ENCODE results near the gene CRB1.
A peak's percentile ranks its signal among the peaks of the same experiment; 100 is the strongest.
"Not testable (repeated sequence)": the region's sequence is repeated elsewhere in the genome, so short reads cannot be mapped to it uniquely, and the experiment has no call there.

The CRB1 gene

GRCh38 chr1:197388801-197389200, 120.7 kb downstream of the CRB1 start:
- peaks cover 13% of the 10 kb centered on the region for H3K27me3 Mint-ChIP-seq (ENCODE audit: low read depth)
- H3K4me1 Mint-ChIP-seq (ENCODE audit: low read depth): peaks cover 16% of the 10 kb centered on the region
- H3K9me3 Mint-ChIP-seq: no peaks in the 10 kb centered on the region
- no peaks in the 10 kb centered on the region for H3K36me3 Mint-ChIP-seq (ENCODE audit: low read depth)
- DNase-seq (ENCODE audit: low spot score): no peak
- no peak overlapping the region for H3K27ac Mint-ChIP-seq
- H3K4me3 Mint-ChIP-seq: no peak overlapping the region

GRCh38 chr1:197390856-197391255, 122.8 kb downstream of the CRB1 start:
- peaks cover 16% of the 10 kb centered on the region for H3K4me1 Mint-ChIP-seq (ENCODE audit: low read depth)
- H3K4me3 Mint-ChIP-seq: peak overlapping the region; percentile 36
- peaks cover 17% of the 10 kb centered on the region for H3K27me3 Mint-ChIP-seq (ENCODE audit: low read depth)

GRCh38 chr1:197391303-197392226, 123.5 kb downstream of the CRB1 start:
- Mint-ChIP-seq H3K4me3 (peak overlapping the region; percentile 36), H3K4me1 (ENCODE audit: low read depth) (peaks cover 16% of the 10 kb centered on the region), H3K27ac (peak overlapping the region; percentile 53), H3K27me3 (ENCODE audit: low read depth) (peaks cover 18% of the 10 kb centered on the region), H3K9me3 (no peaks in the 10 kb centered on the region), H3K36me3 (ENCODE audit: low read depth) (no peaks in the 10 kb centered on the region)
- DNase-seq (ENCODE audit: low spot score): no peak

More at GRCh38 chr1:197390856-197391255, 122.8 kb downstream of the CRB1 start:
- H3K27ac Mint-ChIP-seq: no peak overlapping the region
- no peak for DNase-seq (ENCODE audit: low spot score)
- H3K9me3 Mint-ChIP-seq: no peaks in the 10 kb centered on the region
- no peaks in the 10 kb centered on the region for H3K36me3 Mint-ChIP-seq (ENCODE audit: low read depth)

- Mint-ChIP-seq H3K4me1 (ENCODE audit: low read depth) (peaks cover 16% of the 10 kb centered on the region), H3K36me3 (ENCODE audit: low read depth) (no peaks in the 10 kb centered on the region), H3K27ac (no peak overlapping the region), H3K9me3 (no peaks in the 10 kb centered on the region), H3K27me3 (ENCODE audit: low read depth) (peaks cover 16% of the 10 kb centered on the region), H3K4me3 (no peak overlapping the region)
- no peak for DNase-seq (ENCODE audit: low spot score)
Observed at GRCh38 chr1:197392541-197392940, 124.5 kb downstream of the CRB1 start.

- no peak overlapping the region for H3K4me3 Mint-ChIP-seq
- H3K27ac Mint-ChIP-seq: no peak overlapping the region
- peaks cover 14% of the 10 kb centered on the region for H3K27me3 Mint-ChIP-seq (ENCODE audit: low read depth)
- no peaks in the 10 kb centered on the region for H3K36me3 Mint-ChIP-seq (ENCODE audit: low read depth)
- DNase-seq (ENCODE audit: low spot score): no peak
- no peaks in the 10 kb centered on the region for H3K9me3 Mint-ChIP-seq
- H3K4me1 Mint-ChIP-seq (ENCODE audit: low read depth): peaks cover 16% of the 10 kb centered on the region
Observed at GRCh38 chr1:197393105-197393504, 125.1 kb downstream of the CRB1 start.

- H3K27me3 Mint-ChIP-seq (ENCODE audit: low read depth): peaks cover 12% of the 10 kb centered on the region
- H3K9me3 Mint-ChIP-seq: no peaks in the 10 kb centered on the region
- no peak overlapping the region for H3K27ac Mint-ChIP-seq
- peaks cover 16% of the 10 kb centered on the region for H3K4me1 Mint-ChIP-seq (ENCODE audit: low read depth)
- H3K36me3 Mint-ChIP-seq (ENCODE audit: low read depth): no peaks in the 10 kb centered on the region
- no peak for DNase-seq (ENCODE audit: low spot score)
- no peak overlapping the region for H3K4me3 Mint-ChIP-seq
Observed at GRCh38 chr1:197393772-197394171, 125.7 kb downstream of the CRB1 start.

GRCh38 chr1:197394831-197395608, 127.0 kb downstream of the CRB1 start:
- Mint-ChIP-seq H3K27ac (no peak overlapping the region), H3K36me3 (ENCODE audit: low read depth) (no peaks in the 10 kb centered on the region), H3K4me3 (no peak overlapping the region), H3K27me3 (ENCODE audit: low read depth) (peaks cover 9% of the 10 kb centered on the region), H3K4me1 (ENCODE audit: low read depth) (peaks cover 12% of the 10 kb centered on the region), H3K9me3 (no peaks in the 10 kb centered on the region)
- no peak for DNase-seq (ENCODE audit: low spot score)

GRCh38 chr1:197397895-197398294, 129.8 kb downstream of the CRB1 start:
- DNase-seq (ENCODE audit: low spot score): no peak
- Mint-ChIP-seq H3K27ac (no peak overlapping the region), H3K27me3 (ENCODE audit: low read depth) (peaks cover 16% of the 10 kb centered on the region), H3K4me3 (no peak overlapping the region), H3K36me3 (ENCODE audit: low read depth) (no peaks in the 10 kb centered on the region), H3K4me1 (ENCODE audit: low read depth) (no peaks in the 10 kb centered on the region), H3K9me3 (no peaks in the 10 kb centered on the region)

- Mint-ChIP-seq H3K4me1 (ENCODE audit: low read depth) (no peaks in the 10 kb centered on the region), H3K27ac (no peak overlapping the region), H3K4me3 (no peak overlapping the region), H3K9me3 (no peaks in the 10 kb centered on the region), H3K27me3 (ENCODE audit: low read depth) (peaks cover 23% of the 10 kb centered on the region), H3K36me3 (ENCODE audit: low read depth) (no peaks in the 10 kb centered on the region)
- DNase-seq (ENCODE audit: low spot score): no peak
Observed at GRCh38 chr1:197399755-197400521, 131.9 kb downstream of the CRB1 start.

GRCh38 chr1:197400522-197400902, 132.5 kb downstream of the CRB1 start:
- Mint-ChIP-seq H3K9me3 (no peaks in the 10 kb centered on the region), H3K4me3 (no peak overlapping the region), H3K27me3 (ENCODE audit: low read depth) (peaks cover 19% of the 10 kb centered on the region), H3K27ac (no peak overlapping the region), H3K4me1 (ENCODE audit: low read depth) (no peaks in the 10 kb centered on the region), H3K36me3 (ENCODE audit: low read depth) (no peaks in the 10 kb centered on the region)
- no peak for DNase-seq (ENCODE audit: low spot score)

GRCh38 chr1:197402189-197402588, 134.1 kb downstream of the CRB1 start:
- no peak for DNase-seq (ENCODE audit: low spot score)
- no peaks in the 10 kb centered on the region for H3K36me3 Mint-ChIP-seq (ENCODE audit: low read depth)
- H3K4me3 Mint-ChIP-seq: no peak overlapping the region
- H3K9me3 Mint-ChIP-seq: no peaks in the 10 kb centered on the region
- H3K4me1 Mint-ChIP-seq (ENCODE audit: low read depth): no peaks in the 10 kb centered on the region
- peaks cover 14% of the 10 kb centered on the region for H3K27me3 Mint-ChIP-seq (ENCODE audit: low read depth)
- H3K27ac Mint-ChIP-seq: no peak overlapping the region

- DNase-seq (ENCODE audit: low spot score); H3K4me3 Mint-ChIP-seq; H3K27ac Mint-ChIP-seq; H3K9me3 Mint-ChIP-seq; H3K36me3 Mint-ChIP-seq (ENCODE audit: low read depth); H3K4me1 Mint-ChIP-seq (ENCODE audit: low read depth): not testable (repeated sequence)
- H3K27me3 Mint-ChIP-seq (ENCODE audit: low read depth): peaks cover 23% of the 10 kb centered on the region
Observed at GRCh38 chr1:197404774-197405173, 136.7 kb downstream of the CRB1 start.

- not testable (repeated sequence) for H3K27ac Mint-ChIP-seq; H3K36me3 Mint-ChIP-seq (ENCODE audit: low read depth); H3K4me3 Mint-ChIP-seq; DNase-seq (ENCODE audit: low spot score); H3K4me1 Mint-ChIP-seq (ENCODE audit: low read depth); H3K9me3 Mint-ChIP-seq
- H3K27me3 Mint-ChIP-seq (ENCODE audit: low read depth): peaks cover 27% of the 10 kb centered on the region
Observed at GRCh38 chr1:197405614-197406013, 137.6 kb downstream of the CRB1 start.

- Mint-ChIP-seq H3K36me3 (ENCODE audit: low read depth) (no peaks in the 10 kb centered on the region), H3K4me3 (no peak overlapping the region), H3K9me3 (no peaks in the 10 kb centered on the region), H3K4me1 (ENCODE audit: low read depth) (no peaks in the 10 kb centered on the region), H3K27me3 (ENCODE audit: low read depth) (peaks cover 12% of the 10 kb centered on the region), H3K27ac (no peak overlapping the region)
- DNase-seq (ENCODE audit: low spot score): no peak
Observed at GRCh38 chr1:197413564-197413963, 145.5 kb downstream of the CRB1 start.

Measured in T-helper 2 cell treated with Interferon-gamma antibody and Interleukin-4, amounts not matched to agents 5 μg/mL and 100 μg/mL, for 36 hours (primary cell).